Measurements from ENCODE around the gene KSR1. TPM values are rescaled to one million over a fixed set of nuclear protein-coding genes. Genes with fewer than 3 reads are reported as not detected.

Gene KSR1
- total and polyA plus RNA-seq, 2 of the 8 experiments (the other 6 are each of a cell fraction or from before 2014, with no cell fraction given): 14.1 to 34.7 TPM

GRCh38 chr17:27424516-27424915, 31.7 kb upstream of the KSR1 start:
- no peak for DNase-seq (ENCODE audit: low read depth in 1 of 2, low spot score in 2 of 2)
- no peak overlapping the region for H3K27ac ChIP-seq (ENCODE audit: low read depth, low read length)
- H2BK20ac ChIP-seq (ENCODE audit: low read length): no peak overlapping the region
- no peaks in the 10 kb centered on the region for H3K79me1 ChIP-seq (ENCODE audit: low read depth, low read length)
- no peak overlapping the region for H4K5ac ChIP-seq (ENCODE audit: insufficient read length, low read depth, low read length)
- ChIA-PET POLR2A (ENCODE audit: partially characterized antibody) (no interaction called here), CTCF (ENCODE audit: partially characterized antibody) (interaction anchor here (0.9 to 1.5 kb wide), 3 partner anchors 16 to 176 kb away, joined by 3 to 6 read pairs (median 3); no protein-coding TSS in a partner anchor)
- no peaks in the 10 kb centered on the region for H3K23me2 ChIP-seq (ENCODE audit: low read depth, low read length)
- no peaks in the 10 kb centered on the region for H3K9me3 ChIP-seq (ENCODE audit: insufficient read depth in 2 of 2, low read depth in 1 of 2, low read length in 1 of 2)
- no peak overlapping the region for H3K14ac ChIP-seq (ENCODE audit: insufficient read length)
- H2BK5ac ChIP-seq (ENCODE audit: low read depth, low read length): no peak overlapping the region
- H4K20me1 ChIP-seq (replicated peaks in 1 of 2; ENCODE audit: control insufficient read depth in 1 of 2, insufficient read depth in 2 of 2, low read length in 2 of 2): no peaks in the 10 kb centered on the region
- no peaks in the 10 kb centered on the region; a peak in 1 of 7 replicates for H3K27me3 ChIP-seq (replicated peaks in 1 of 4; ENCODE audit: control insufficient read depth in 3 of 4, extremely low read depth in 1 of 4, insufficient read depth in 3 of 4, low read length in 3 of 4)
- H4K91ac ChIP-seq (replicated peaks; ENCODE audit: insufficient read length, low read length): no peak overlapping the region
- H2BK12ac ChIP-seq (ENCODE audit: low read depth, low read length): no peak overlapping the region
- H3K79me2 ChIP-seq (ENCODE audit: control insufficient read depth in 1 of 2, insufficient read depth in 2 of 2, low read length in 2 of 2): no peaks in the 10 kb centered on the region
- no peak overlapping the region for H2AK5ac ChIP-seq (ENCODE audit: low read depth, low read length)
- H3K4me3 ChIP-seq (ENCODE audit: extremely low read depth in 1 of 4, insufficient read depth in 2 of 4, low read depth in 3 of 4, low read length in 4 of 4): no peak overlapping the region
- H3K18ac ChIP-seq (ENCODE audit: extremely low read depth, low read length): no peak overlapping the region
- no peaks in the 10 kb centered on the region for H3K36me3 ChIP-seq (ENCODE audit: control insufficient read depth in 2 of 4, insufficient read depth in 4 of 4, low read length in 3 of 4)
- H3K4ac ChIP-seq (replicated peaks; ENCODE audit: insufficient read length, low read depth, low read length): no peak overlapping the region
- no peak for TF ChIP-seq SIX5 (IDR thresholded peaks at IDR 0.05; ENCODE audit: low read depth, low read length)
- H3K9ac ChIP-seq (replicated peaks in 1 of 4; ENCODE audit: extremely low read depth in 1 of 4, low read depth in 3 of 4, low read length in 3 of 4): no peak overlapping the region
- no peak overlapping the region for H3K23ac ChIP-seq (ENCODE audit: insufficient read length)
- no peak overlapping the region for H3K4me2 ChIP-seq (ENCODE audit: insufficient read depth in 1 of 2, low read depth in 2 of 2, low read length in 2 of 2)
- H3K4me1 ChIP-seq (replicated peaks in 1 of 4; ENCODE audit: control insufficient read depth in 3 of 4, insufficient read depth in 4 of 4, low read length in 3 of 4): no peaks in the 10 kb centered on the region; a peak in 1 of 7 replicates
- H2BK120ac ChIP-seq (replicated peaks; ENCODE audit: low read depth, low read length): no peak overlapping the region
- H2BK15ac ChIP-seq (ENCODE audit: low read length): no peak overlapping the region
- no peak overlapping the region for H3K56ac ChIP-seq (replicated peaks; ENCODE audit: insufficient read length, low read depth, low read length)
- H4K8ac ChIP-seq (ENCODE audit: extremely low read depth, insufficient read depth, low read length): no peak overlapping the region
- H2AFZ ChIP-seq (ENCODE audit: low read length): no peak overlapping the region
- FAIRE-seq: no peak
- 85% methylated on average over 9 of the region's 10 CpGs; no CpG with 5 or more reads in 1 of the 2 experiments for WGBS, 2 experiments (ENCODE audit: extremely low coverage in 1 of 2, insufficient coverage in 1 of 2, insufficient read length in 1 of 2, insufficient replicate concordance in 2 of 2, low coverage in 1 of 2, low lambda C conversion rate in 2 of 2, missing lambda C conversion rate in 1 of 2)

All from H1 (cell line).